ENCODE data around the gene ULBP2.
"Not testable (repeated sequence)": the region's sequence is repeated elsewhere in the genome, so short reads cannot be mapped to it uniquely, and the experiment has no call there.

Gene ULBP2

DNA sequence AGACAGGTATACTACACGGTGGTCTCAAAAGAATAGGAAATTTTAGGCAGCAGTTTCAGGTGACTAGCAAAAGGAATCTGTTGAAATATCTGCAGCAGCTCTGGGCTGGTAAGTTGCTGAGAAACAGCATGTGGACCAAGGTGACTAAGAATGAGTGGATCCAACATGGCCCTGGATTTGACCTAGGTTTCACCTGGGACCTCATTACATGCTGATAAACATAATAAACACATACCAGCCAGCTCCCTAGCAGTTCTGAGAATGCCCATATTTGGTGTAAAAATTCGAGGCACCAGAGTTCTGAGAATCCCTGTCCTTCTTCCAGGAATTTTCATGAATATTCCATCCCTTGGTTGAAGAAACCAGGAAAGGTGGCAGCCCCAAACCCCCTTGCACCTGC lies 11.6 kb downstream of the ULBP2 start:
- not testable (repeated sequence) for DNase-seq

DNA sequence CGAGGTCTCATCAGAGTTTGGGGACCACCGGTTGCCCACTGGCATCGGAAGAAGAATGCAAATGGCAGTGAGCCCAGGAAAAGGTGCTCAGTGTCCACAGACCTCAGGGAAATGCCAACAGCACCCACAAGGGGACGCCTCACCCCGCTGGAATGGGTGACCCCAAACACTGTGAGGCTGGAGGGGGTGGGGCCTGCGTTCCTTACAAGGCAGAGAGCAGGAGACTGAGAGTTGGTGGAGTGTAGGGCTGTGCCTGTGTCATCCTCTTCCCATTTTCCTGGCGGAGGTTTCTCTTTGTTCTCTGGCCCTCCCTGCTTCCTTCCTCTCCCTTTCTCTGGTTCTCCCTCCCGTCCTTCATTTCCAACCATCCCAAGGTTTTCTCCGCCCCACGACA lies 12.1 kb downstream of the ULBP2 start:
- DNase-seq, result not testable (repeated sequence)

DNA sequence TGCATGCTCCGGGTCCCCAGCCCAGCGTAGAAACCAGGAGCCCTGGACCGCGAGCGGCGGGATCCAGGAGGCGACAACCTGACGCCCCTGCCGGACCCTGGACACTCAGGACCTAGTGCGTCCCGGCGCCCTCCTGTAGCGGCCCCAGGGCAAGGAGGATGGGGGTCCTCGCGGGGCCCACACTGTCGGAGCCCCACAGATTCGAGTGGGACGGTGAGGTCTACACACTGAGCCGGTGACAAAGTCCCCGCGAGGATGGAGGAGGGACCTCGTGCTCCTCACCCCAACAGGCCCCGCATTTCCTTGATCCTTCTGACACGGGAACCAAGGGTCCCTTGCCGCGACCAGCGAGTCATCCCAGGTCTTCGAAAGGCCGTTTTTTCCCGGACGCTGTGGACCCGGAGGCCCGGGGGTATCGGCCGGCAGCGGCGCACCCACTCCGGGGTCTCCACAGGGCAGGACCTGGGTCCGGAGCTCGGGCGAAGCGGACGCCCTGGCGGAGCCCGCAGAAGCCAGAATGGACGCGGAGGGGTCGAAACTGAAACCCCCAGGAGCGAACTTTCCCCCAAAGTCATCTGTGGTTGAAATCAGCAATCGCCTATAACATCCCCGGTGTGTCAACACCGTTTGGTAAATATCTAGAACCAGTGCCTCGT lies 12.6 kb downstream of the ULBP2 start:
- DNase-seq, result not testable (repeated sequence)

DNA sequence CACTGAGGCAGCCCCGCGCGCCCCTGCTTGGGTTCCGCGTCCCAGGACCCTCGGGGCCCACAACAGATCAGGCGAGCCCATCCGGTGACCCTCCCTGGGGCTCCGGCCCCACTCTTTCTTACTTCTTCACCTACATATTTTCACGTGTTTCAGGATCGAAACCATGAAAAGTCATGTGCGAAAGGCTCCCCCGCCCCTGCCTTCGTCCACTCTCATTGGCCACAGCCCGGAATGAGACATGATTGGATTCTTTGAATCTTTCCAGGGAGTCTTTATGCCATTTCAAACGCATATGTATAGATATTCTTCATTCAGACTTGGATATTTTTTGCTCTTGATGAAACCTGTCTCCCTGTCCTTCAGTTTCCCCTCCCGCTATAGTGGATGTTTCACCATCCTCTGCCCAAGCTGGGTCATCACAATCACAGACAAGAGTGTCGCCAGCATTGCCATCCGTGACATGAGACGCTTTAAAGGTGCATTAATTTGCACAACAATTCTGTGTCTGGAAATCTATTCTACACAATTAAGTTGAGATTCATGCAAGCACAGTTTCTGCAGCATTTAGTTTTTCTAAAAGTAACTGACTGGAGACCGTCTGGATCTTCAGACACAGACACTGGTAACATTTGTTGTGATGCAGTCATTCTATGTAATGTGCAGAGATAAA lies 13.3 kb downstream of the ULBP2 start:
- not testable (repeated sequence) for DNase-seq

DNA sequence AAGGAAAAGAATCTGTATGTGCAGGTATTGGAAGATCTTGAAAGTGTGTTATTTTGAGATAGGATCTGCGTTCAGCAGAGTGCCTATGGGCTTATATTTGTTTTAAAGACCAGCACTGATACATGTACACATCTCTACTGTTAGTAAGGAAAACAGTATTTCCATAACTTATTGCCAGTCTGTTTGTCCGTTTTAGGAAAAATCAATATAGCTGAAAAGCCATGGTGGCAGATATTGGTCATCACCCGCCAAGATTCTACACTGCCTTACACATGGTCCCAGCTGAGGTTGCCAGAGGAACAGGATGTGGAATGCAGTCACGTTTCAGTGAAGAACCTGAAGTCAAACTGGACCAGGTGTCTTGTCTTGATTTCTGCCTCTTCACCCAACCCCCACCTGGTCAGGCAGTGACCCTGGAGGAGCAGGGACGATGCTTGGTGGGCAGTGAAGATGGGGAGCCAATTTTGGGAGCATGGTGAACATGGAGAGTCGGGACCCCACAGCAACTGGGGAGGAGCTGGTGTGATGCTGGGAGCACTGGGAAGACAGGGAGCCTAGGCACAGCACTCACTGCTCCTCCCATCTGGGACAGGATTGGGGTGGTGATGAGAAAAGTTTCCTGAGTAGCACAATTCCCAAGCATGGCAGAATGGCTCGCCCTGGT lies 14.0 kb downstream of the ULBP2 start:
- DNase-seq, result not testable (repeated sequence)

DNA sequence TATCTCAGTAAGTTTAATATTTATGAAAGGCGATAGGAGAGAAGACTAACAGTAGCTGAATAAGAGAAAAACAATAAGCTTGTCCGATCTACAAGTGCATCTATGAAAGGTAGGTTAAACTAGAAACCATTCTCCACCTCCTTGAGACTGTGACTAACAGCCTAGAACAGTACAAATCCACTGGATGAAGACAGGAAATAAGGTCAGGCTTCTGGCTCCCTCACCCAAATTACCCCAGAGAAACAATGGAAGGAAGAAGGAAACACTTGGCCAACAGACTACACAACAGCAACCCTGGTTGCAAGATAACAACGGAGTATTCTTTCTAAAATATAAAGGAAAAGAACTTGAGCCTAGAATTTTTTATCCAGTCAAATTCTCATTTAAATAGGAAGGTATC lies 16.3 kb downstream of the ULBP2 start:
- DNase-seq, result not testable (repeated sequence)

DNA sequence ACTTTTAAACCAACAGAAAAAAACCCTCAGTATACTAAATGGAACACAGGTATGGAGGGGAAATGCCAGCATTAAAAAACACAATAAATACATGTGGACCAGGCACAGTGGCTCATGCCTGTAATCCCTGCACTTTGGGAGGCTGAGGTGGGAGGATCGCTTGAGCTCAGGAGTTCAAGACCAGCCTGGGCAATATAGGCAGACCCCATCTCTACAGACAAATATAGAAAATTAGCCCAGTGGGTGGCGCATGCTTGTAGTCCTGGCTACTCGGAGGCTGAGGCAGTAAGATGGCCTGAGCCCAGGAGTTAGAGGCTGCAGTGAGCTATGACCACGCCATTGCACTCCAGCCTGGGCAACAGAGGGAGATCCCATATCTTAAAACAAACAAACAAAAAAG lies 18.0 kb downstream of the ULBP2 start:
- DNase-seq, result not testable (repeated sequence)

DNA sequence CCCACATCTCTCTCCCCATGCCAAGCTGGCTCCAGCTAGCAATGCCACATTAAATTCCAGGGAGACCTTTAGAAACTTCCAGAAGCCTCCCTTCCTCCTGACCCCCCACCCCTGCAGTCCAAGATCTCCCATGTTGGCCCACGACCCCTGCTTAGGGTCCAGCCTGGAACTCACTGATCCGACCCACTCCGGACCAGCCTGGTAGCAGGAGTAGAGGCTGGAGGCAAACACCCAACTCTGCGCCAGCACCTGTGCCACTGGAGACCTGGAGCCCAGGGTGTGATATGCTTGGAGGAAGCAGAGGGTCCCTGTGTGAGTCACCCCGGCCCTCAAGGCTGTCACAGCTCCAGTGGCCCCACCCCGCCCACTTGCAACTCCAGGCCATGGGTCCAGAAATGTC lies 18.7 kb downstream of the ULBP2 start:
- no peak for DNase-seq

DNA sequence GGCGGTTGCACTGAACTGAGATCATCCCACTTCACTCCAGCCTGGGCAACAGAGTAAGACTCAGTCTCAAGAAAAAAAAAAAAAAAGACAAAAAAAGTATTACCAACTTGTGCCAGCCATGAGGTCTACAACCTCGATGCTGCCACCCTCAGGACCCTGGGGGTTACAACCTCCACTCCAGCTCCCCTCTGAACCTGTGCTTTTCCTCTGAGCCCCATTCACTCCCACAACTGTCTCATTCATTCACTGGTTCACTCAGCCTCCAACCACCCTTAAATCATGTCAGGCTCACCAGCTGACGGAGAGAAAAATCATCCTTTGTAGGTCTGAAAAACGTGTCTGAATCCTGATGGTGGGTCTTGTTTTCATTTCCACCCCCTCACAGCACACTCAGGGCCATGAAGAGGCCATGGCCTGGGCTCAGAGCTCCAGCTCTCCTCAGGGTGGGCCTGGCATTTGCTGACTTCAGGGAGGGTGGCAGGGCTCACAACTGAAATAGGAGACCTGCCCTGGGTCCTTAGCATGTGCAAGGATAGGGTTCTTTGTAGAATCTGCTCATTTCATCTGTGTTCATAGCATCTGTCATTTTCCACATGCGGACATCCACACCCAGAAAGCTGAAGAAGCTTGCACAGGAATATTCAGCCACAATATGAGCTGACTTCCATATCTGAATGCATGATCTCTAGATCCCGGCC lies 20.1 kb downstream of the ULBP2 start:
- peak; percentile 62 for DNase-seq

DNA sequence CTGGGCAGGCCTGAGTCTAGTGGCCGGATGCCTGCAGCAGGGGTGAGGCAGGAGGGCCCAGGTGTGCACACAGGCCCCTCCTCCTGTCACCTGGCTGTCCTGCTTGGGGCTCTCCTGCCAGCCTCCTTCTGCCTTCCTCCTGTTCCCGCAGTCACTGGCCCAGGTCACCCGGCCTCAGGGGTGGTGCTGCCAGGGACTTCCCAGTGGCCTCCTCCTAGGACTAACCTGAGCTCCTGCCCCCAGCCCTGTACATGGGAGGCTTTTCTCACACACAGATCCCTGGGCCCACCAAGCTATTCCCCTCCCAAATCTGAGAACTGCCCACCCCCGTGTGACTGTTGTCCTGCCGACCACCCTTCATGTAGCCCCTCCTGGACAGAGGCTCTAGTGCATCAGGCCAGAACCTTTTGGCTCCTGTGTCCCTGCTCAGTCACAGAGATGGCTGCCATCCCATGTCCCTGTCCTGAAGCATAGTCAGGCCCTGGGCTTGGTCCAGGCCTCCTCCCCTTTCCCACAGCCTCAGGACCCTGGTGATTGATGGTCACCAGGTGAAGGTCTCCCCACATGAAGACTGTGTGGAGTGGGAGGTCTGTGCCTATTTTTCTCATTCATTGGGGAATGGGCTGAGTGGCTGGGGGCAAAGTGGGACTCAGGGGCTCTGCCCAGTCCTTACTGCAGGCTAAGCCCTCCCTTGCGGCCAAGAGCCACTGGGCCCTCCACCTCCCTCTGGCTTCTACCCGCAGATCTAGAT lies 20.8 kb downstream of the ULBP2 start:
- no peak for DNase-seq

DNA sequence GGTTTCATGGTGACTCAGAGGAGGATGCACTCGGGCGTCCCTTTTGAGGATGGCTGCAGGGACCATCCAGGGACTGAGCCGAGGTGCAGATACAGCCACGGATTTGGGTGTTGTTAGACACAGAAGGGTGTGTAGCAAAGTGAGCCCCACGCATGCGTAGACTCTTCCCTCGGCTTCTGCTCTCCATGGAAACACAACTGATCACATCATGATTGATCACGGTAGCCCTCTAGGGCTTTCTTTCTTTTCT lies 21.3 kb downstream of the ULBP2 start:
- peak; percentile 73 for DNase-seq

DNA sequence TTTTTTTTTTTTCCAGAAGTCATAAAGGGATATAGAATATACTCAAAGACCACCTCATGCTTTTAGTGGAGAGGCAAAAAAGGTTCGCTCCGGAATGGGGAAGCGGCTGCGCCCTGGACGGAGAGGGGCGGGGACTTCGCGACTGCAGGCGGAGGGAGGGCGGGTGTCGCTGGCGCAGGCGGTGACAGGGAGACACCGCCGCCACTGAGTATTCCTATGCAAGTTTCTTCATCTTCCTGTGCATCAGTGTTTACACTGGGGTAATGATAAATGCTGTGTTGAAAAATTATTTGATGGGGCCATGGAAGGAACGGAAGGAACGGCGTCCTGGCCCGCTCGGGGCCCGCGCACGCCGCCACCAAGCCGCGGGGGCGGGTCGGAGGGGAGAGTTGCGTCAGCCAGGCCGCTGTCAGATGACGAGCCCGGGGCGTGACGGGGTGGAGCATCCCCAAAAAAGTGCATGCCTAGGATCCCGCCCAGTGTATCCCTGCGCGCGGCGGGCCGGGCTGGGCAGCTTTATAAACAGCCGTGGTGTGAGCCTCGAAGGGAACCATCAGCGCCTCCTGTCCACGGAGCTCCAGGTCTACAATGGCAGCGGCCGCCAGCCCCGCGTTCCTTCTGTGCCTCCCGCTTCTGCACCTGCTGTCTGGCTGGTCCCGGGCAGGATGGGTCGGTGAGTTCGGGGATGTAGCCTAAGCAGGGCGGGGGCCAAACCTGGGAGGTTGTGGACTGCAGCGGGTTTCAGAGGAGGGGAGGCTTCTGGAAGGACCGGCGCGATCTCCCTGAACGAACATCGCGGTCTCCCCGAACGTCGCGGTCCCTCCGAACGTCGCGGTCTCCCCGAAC lies 21.9 kb downstream of the ULBP2 start, which contains the start of gene ULBP1:
Gene ULBP1 (plus strand): TSS at position 482 of the 846 bp plus-strand sequence. CDS start 107 bp downstream, at position 589.
- DNase-seq, result peak; percentile 87

DNA sequence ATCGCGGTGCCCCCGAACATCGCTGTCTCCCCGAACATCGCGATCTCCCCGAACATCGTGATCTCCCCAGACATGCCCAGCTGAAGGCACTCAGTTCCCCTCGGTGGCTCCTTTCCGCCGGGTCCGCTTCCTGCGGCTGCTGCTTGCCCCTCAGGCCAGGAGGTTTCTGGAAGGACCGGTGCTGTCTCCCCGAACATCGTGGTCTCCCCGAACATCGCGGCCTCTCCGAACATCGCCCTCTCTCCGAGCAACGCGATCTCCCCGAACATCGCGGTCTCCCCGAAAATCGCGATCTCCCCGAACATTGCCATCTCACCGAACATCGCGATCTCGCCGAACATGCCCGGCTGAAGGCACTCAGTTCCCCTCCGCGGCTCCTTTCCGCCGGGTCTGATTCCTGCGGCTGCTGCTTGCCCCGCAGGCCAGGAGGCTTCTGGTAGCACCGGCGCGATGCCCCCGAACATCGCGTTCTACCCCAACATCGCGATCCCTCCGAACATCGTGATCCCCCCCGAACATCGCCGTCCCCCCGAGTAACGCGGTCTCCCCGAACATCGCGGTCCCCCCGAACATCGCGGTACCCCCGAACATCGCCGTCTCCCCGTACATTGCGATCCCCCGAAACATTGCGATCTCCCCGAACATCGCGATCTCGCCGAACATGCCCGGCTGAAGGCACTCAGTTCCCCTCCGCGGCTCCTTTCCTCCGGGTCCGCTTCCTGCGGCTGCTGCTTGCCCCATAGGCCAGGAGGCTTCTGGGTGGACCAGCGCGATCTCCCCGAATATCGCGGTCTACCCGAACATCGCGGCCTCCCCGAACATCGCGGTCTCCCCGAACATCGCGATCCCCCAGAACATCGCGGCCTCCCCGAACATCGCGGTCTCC lies 22.7 kb downstream of the ULBP2 start:
- DNase-seq, result no peak

DNA sequence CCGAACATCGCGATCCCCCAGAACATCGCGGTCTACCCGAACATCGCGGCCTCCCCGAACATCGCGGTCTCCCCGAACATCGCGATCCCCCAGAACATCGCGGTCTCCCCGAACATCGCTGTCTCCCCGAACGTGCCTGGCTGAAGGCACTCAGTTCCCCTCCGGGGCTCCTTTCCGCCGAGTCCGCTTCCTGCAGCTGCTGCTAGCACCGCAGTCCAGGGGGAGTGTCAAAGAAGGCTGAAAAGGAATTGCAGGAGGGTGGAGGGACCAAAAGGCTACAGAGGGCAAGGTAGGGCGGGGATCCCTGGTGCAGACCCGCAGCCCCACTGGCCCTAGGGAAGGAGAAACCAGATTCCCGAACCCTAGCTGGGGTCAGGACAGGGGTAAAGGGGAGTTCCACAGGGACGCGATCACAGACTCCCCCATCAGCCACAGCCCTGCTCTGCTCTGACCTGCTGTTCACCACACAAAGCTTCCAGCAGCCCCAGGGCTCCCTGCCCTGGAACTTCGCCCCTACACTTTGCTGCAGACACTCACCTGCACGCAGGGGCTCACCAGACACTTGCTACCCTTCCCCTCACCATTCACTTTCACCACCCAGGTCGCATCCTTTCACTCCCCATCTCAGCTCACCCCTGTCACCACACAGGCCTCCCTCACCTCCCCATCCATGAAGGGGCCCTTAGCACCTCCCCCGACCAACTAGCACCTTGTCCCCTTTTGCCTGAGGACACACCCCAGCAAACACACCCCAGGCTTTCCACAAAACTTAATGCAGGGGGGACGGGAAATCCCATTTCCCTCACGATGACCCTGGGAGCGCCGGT lies 23.6 kb downstream of the ULBP2 start:
- DNase-seq, result no peak

DNA sequence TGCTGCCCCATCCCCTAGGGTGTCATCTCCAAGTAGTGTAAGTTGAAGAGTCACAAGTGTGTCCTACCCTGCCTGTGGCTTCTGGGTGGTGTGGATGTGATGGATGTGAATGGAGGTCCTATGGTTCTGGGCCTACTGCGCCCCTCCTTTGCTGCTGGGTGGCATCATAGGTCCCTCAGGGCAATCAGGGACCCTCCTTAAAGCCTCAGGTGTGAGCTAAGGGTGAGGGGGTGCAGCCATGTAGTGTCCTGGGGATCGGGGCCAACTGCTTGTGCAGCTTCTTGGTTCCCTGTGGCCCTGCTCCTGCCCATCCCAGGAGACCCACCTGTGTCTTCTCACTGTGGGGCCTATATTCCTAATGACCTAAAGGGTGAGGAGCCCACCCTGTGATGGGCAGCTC lies 24.5 kb downstream of the ULBP2 start:
- not testable (repeated sequence) for DNase-seq

DNA sequence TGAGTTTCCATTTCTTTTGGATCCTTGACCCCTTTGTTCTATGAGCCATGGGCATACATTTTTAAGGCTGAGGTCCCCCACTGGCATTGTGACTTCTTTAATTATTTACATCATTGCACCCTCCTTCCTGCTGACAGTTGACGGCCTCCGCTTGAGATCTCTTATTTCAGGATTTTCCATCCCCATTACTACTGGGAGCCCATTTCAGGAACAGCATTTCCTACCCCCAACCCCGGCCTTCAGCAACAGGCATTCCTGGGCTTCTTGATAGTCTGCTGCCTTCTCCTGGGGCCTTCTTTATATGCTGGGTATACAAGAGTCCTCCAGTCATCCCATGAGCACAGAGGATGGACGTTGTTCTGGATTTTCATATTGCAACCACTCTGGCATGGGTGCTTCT lies 25.8 kb downstream of the ULBP2 start:
- no peak for DNase-seq

DNA sequence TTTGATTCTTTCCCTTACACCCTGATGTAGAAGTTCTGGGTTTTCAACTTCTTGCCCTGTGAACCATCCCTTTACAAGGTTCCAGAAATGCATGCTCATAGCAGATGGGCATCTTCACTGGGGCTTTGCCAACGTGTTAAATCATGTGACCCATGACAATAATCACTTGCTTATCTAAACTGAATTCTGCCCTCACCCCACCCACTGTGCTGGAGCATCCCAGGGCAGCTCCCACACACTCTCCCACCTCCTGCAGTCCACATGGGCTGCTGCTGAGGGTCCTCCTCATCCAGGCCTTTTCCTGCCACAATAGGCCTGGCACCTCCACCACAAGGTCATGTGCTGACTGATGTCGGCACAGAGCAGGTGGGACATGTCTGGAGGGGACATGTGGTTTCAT lies 26.2 kb downstream of the ULBP2 start:
- peak; percentile 39 for DNase-seq

DNA sequence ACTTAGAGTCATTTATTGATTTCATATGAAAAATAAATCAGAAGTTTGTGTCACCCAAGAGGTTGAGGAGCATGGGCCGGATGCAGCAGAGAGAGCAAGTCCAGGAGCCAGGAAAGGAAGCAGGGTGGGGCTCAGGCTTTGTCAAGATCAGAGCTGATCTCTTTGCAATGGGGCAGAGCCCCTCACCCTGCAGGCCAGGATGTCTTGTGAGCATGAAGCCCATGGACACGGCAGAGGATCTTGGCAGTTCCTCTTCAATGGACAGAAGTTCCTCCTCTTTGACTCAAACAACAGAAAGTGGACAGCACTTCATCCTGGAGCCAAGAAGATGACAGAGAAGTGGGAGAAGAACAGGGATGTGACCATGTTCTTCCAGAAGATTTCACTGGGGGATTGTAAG lies 27.1 kb downstream of the ULBP2 start:
- DNase-seq, result not testable (repeated sequence)

DNA sequence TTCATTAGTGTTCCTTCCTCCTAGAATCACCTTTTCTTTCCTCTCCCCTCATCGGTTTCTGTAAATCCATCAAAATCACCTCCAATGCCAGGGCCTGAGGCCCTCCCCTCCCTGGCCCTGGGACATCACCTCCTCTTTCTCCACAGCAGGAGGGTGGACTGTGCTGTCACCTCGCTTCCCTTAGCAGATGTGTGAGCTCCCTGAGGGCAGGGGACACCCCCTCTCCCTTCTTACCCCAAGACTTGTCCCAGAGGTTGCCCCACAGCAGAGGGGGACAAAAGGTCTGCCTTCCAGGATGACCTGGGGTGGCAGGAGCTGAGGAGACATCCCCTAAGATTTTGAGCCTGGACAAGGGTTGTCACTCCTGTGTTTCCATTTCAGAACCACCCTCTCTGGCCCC lies 27.8 kb downstream of the ULBP2 start:
- DNase-seq, result no peak

DNA sequence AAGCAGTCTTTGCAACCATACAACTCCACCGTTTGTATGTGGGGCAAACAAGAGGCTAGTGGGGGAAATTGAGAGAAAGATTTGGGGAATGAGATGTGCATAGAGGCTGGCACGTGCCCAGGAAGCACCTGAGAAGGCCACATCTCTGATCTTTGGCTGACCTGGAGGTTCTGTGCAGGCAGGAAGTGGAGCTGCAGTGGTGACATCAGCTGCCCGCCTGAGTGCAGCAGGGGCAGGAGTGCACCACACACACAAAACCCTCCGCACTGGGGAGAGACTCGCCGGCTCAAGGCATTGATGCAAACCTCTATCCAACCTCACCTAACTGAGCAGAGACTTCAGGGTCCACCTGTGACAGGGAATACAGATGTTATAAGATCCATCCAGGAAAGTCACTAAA lies 32.6 kb downstream of the ULBP2 start:
- DNase-seq, result not testable (repeated sequence)

All from hematopoietic multipotent progenitor cell treated with erythropoietin and hydrocortisone succinate and interleukin-3 and kit ligand, for 8 days (in vitro differentiated cells).